Measurements from ENCODE around the gene MARS1.

MARS1 gene

DNA sequence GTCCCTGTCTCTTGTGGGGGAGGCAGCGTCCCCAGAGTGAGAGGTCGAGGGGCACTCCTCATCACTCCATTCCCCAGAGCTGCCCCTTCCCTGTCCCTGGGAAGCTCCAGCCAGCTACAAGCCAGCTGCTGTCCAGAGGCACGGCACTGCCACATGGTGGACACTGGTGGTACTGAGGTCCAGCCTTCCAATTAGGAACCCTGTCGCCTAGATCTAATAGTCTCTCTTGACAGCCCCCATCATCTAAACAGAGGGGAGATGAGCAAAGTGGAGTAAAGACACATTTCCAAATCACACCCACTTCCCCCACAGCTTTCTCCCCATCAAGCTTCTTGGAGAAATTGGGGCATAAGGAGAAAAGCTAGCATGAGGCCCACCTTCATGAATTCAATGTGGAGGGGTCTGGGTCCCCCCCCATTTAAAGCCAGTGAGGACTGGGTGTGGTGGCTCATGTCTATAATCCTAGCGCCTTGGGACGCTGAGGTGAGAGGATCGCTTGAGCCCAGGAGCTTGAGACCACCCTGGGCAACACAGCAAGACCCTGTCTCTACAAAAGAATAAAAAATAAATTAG is 34.8 kb upstream of the MARS1 start:
- in situ Hi-C loops (cut with HindIII; ENCODE audit: low sequenced_read_pairs), result no loop called here
- H3K4me3 ChIP-seq (ENCODE audit: low read depth, low read length), result no peak overlapping the region
- TF ChIP-seq, protein P1, sequence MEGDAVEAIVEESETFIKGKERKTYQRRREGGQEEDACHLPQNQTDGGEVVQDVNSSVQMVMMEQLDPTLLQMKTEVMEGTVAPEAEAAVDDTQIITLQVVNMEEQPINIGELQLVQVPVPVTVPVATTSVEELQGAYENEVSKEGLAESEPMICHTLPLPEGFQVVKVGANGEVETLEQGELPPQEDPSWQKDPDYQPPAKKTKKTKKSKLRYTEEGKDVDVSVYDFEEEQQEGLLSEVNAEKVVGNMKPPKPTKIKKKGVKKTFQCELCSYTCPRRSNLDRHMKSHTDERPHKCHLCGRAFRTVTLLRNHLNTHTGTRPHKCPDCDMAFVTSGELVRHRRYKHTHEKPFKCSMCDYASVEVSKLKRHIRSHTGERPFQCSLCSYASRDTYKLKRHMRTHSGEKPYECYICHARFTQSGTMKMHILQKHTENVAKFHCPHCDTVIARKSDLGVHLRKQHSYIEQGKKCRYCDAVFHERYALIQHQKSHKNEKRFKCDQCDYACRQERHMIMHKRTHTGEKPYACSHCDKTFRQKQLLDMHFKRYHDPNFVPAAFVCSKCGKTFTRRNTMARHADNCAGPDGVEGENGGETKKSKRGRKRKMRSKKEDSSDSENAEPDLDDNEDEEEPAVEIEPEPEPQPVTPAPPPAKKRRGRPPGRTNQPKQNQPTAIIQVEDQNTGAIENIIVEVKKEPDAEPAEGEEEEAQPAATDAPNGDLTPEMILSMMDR (IDR thresholded peaks at IDR 0.05; ENCODE audit: low read depth, low read length), result peak; percentile 97
- DNase-seq (ENCODE audit: low read depth, low spot score), result peak; percentile 77

DNA sequence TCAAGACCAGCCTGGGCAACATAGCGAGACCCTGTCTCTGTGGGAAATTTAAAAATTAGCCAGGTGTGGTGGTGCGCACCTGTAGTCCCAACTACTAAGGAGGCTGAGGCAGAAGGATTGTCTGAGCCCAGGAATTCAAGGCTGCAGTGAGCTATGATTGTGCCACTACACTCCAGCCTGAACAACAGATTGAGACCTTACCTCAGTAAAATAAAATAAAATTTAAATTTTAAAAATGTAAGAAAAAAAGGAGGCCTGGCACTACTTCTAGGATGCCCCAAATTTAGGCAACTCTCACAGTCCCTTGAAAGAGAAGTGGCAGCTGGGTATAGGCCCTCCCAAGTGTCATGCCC is 33.7 kb upstream of the MARS1 start:
- in situ Hi-C loops (cut with HindIII; ENCODE audit: low sequenced_read_pairs), result no loop called here
- DNase-seq (ENCODE audit: low read depth, low spot score), result no peak
- TF ChIP-seq, protein P1 (IDR thresholded peaks at IDR 0.05; ENCODE audit: low read depth, low read length), result no peak
- H3K4me3 ChIP-seq (ENCODE audit: low read depth, low read length), result no peak overlapping the region

DNA sequence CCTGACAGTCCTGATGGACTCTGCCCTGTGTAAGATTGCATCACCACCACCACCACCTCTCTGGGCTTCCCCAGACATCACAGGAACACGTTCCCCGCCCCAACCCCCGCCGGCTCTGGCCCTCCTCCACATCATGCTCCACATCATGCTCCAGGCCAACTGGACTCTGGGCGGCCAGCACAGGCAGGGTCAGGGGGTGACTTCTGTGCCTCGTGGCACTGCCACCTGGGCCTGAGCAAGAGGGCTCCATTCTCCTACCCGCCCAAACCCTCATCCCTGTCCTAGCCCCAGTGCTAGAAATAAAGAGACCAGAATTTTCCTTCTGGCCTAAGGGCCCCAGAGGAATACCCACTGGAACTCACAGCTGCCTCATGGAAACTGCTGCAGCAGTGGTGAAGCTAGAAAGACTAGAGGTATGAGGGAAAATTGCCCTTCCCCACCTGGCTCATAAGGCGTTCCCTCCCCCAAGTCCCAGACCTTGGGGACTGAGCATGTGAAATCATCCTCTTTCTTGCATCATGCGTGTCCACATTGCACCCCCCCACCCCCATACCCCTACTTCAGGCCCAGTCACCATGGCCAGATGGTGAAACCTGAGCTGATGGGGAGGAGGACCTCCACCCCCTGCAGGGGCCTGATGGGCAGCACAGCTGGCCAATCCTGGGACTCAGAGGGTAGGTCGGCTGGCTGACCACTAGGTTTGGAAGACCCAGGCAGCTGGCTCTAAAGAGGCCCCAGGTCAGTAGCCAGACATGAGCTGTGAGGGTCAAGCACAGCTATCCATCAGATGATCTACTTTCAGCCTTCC is 33.1 kb upstream of the MARS1 start, which contains the start of gene INHBE:
TSS of gene INHBE (plus strand) at position 742 of the 808 bp plus-strand sequence. CDS start 230 bp downstream, outside the sequence.
- peak within 1 kb of the TSS; percentile 14 for H3K4me3 ChIP-seq (ENCODE audit: low read depth, low read length)
- DNase-seq (ENCODE audit: low read depth, low spot score), result peak; percentile 89
- in situ Hi-C loops (cut with HindIII; ENCODE audit: low sequenced_read_pairs), result no loop called here
- TF ChIP-seq, protein P1 (IDR thresholded peaks at IDR 0.05; ENCODE audit: low read depth, low read length), result no peak

DNA sequence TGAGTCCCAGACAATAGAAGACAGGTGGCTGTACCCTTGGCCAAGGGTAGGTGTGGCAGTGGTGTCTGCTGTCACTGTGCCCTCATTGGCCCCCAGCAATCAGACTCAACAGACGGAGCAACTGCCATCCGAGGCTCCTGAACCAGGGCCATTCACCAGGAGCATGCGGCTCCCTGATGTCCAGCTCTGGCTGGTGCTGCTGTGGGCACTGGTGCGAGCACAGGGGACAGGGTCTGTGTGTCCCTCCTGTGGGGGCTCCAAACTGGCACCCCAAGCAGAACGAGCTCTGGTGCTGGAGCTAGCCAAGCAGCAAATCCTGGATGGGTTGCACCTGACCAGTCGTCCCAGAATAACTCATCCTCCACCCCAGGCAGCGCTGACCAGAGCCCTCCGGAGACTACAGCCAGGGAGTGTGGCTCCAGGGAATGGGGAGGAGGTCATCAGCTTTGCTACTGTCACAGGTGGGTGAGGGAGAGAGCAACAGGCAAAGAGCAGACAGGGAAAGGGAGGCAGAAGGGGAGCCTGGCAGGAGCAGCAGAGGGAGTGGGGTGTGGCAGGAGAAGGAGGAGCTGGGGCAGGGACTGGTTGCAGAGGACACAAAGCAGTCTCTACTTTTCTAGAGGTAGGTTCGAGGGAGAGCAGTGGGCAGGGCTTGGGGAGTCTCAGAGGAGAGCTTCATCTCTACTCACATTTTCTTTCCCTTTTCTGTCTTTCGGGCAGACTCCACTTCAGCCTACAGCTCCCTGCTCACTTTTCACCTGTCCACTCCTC is 32.3 kb upstream of the MARS1 start:
- H3K4me3 ChIP-seq (ENCODE audit: low read depth, low read length), result peak overlapping the region; percentile 14
- TF ChIP-seq, protein P1 (IDR thresholded peaks at IDR 0.05; ENCODE audit: low read depth, low read length), result no peak
- no peak for DNase-seq (ENCODE audit: low read depth, low spot score)
- in situ Hi-C loops (cut with HindIII; ENCODE audit: low sequenced_read_pairs), result no loop called here

DNA sequence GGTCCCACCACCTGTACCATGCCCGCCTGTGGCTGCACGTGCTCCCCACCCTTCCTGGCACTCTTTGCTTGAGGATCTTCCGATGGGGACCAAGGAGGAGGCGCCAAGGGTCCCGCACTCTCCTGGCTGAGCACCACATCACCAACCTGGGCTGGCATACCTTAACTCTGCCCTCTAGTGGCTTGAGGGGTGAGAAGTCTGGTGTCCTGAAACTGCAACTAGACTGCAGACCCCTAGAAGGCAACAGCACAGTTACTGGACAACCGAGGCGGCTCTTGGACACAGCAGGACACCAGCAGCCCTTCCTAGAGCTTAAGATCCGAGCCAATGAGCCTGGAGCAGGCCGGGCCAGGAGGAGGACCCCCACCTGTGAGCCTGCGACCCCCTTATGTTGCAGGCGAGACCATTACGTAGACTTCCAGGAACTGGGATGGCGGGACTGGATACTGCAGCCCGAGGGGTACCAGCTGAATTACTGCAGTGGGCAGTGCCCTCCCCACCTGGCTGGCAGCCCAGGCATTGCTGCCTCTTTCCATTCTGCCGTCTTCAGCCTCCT is 31.6 kb upstream of the MARS1 start:
- H3K4me3 ChIP-seq (ENCODE audit: low read depth, low read length), result peak overlapping the region; percentile 14
- DNase-seq (ENCODE audit: low read depth, low spot score), result peak; percentile 41
- in situ Hi-C loops (cut with HindIII; ENCODE audit: low sequenced_read_pairs), result no loop called here
- TF ChIP-seq, protein P1 (IDR thresholded peaks at IDR 0.05; ENCODE audit: low read depth, low read length), result peak; percentile 70

DNA sequence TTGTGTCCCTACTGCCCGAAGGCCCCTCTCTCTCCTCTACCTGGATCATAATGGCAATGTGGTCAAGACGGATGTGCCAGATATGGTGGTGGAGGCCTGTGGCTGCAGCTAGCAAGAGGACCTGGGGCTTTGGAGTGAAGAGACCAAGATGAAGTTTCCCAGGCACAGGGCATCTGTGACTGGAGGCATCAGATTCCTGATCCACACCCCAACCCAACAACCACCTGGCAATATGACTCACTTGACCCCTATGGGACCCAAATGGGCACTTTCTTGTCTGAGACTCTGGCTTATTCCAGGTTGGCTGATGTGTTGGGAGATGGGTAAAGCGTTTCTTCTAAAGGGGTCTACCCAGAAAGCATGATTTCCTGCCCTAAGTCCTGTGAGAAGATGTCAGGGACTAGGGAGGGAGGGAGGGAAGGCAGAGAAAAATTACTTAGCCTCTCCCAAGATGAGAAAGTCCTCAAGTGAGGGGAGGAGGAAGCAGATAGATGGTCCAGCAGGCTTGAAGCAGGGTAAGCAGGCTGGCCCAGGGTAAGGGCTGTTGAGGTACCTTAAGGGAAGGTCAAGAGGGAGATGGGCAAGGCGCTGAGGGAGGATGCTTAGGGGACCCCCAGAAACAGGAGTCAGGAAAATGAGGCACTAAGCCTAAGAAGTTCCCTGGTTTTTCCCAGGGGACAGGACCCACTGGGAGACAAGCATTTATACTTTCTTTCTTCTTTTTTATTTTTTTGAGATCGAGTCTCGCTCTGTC is 31.0 kb upstream of the MARS1 start:
- H3K4me3 ChIP-seq (ENCODE audit: low read depth, low read length), result peak overlapping the region; percentile 14
- in situ Hi-C loops (cut with HindIII; ENCODE audit: low sequenced_read_pairs), result no loop called here
- no peak for DNase-seq (ENCODE audit: low read depth, low spot score)
- TF ChIP-seq, protein P1 (IDR thresholded peaks at IDR 0.05; ENCODE audit: low read depth, low read length), result no peak

Measured in astrocyte of the spinal cord (primary cell).